ENCODE data around the gene PRKCZ. TPM values are rescaled to one million over a fixed set of nuclear protein-coding genes. Genes with fewer than 3 reads are reported as not detected.

Gene PRKCZ
- total RNA-seq, 1 donor from 2014 or later = 1.3 TPM

- Histone ChIP-seq H3K4me3 (no peak overlapping the region), H3K9me3 (no peaks in the 10 kb centered on the region), H3K27ac (no peak overlapping the region), H3K4me1 (no peaks in the 10 kb centered on the region), H3K27me3 (peaks cover 5% of the 10 kb centered on the region), H3K36me3 (no peaks in the 10 kb centered on the region)
- intact Hi-C loops (cut with DNase I) = no loop called here
- no peak for DNase-seq (ENCODE audit: low spot score in 2 of 2)
- TF ChIP-seq CTCF (IDR thresholded peaks at IDR 0.05) = no peak
Observed at GRCh38 chr1:2004856-2005255, 45.4 kb upstream of the PRKCZ start.

DNA sequence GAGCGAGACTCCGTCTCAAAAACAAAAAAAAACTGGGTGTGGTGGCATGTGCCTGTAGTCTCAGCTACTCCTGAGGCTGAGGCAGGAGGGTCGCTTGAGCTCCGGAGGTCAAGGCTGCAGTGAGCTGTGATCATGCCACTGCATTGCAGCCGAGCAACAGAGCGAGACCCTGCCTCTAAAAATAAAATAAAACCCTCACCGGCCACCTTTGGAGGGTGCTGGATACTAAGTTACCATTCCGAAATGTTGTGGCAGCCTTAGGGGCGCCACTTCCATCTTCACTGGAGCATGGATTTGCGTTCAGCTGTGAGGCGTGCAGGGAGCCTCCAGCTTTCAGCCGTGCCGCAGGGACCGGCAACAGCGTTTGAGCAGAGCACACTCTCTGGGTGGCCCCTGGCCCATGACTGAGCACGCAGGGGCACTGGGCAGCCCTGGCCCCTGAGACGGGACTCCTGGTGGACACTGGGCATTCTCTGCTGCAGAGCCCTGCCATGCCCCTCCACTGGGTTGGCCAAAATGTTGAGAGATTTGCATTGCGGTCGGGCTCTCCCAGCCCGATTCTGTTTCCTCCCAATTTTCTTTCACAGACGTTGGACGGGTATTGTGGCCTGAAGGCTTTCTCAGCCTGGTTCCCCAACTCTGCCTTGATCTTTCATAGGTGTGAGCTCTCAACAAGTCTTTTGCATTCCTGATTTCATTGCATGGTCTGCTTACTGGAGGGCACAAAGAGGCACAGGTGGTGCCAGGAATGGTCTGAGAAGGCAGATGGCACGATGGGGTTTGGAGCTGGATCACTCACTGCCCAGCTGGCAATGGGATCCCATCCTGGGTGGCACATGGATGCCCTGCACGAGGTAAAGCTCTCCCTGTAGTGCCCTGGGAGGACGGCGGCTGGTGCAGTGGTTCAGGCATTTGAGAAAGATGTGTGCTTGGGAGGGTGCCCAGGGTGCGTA lies 40.8 kb upstream of the PRKCZ start:
- H3K36me3 ChIP-seq = no peaks in the 10 kb centered on the region
- TF ChIP-seq CTCF (IDR thresholded peaks at IDR 0.05) = no peak
- DNase-seq (ENCODE audit: low spot score in 2 of 2) = no peak
- H3K27ac ChIP-seq = no peak overlapping the region
- no peak overlapping the region for H3K4me3 ChIP-seq
- no peaks in the 10 kb centered on the region for H3K9me3 ChIP-seq
- no peaks in the 10 kb centered on the region for H3K4me1 ChIP-seq
- intact Hi-C loops (cut with DNase I) = no loop called here
- no peaks in the 10 kb centered on the region for H3K27me3 ChIP-seq

GRCh38 chr1:2014181-2014580 lies 36.0 kb upstream of the PRKCZ start:
- intact Hi-C loops (cut with DNase I) = no loop called here
- TF ChIP-seq CTCF (IDR thresholded peaks at IDR 0.05) = no peak
- Histone ChIP-seq H3K9me3 (no peaks in the 10 kb centered on the region), H3K36me3 (no peaks in the 10 kb centered on the region), H3K27me3 (no peaks in the 10 kb centered on the region), H3K4me3 (no peak overlapping the region), H3K4me1 (no peaks in the 10 kb centered on the region), H3K27ac (no peak overlapping the region)
- DNase-seq (ENCODE audit: low spot score in 2 of 2) = no peak

DNA sequence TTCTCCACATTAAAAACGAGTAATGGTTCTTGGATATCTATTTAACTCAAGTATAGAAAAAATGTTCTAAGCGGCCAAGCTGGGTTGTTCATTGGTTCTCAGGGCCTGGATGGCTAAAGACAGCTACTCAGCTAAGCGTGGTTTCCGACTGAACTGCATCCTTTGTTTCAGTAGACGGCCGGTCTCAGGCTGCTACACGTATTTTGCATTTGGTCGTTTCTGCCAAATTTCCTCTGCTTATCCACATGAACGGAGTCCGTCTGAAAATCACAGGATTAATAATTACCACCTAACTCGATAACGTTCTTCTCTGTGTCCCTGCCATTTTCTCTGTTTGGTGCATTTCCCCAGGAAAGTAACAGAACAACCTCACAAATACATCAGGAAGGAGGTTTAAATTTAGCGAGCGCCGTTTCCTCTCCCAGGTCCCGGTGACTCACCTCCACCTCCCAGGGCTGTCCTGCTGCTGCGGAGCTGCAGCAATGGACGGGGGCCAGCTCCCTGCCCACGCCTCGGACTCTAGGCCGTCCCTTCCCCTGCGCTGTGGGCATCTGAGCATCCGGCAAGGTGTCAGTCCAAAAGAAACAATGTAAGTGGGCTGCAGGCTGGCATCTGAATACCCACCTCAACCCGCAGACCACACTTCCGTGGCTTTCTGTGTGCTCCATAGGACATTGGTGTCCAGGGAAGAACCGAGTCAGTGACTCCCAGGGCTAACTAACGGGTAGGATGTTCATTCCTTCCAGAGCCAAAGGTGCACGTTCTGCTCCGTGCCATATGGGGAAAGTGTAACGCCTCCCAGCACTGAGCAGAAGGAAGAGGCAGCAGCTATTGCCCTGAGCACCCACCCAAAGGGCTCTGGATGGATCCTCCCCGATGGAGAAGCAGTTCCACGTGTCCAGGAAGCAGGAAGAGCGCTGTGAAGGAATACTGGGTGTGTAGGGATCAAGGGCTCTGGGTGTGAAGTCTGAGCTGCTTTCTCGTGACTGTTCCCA lies 35.2 kb upstream of the PRKCZ start:
- H3K9me3 ChIP-seq = no peaks in the 10 kb centered on the region
- peaks cover 7% of the 10 kb centered on the region for H3K27me3 ChIP-seq
- TF ChIP-seq CTCF (IDR thresholded peaks at IDR 0.05) = no peak
- H3K36me3 ChIP-seq = no peaks in the 10 kb centered on the region
- intact Hi-C loops (cut with DNase I) = no loop called here
- H3K27ac ChIP-seq = no peak overlapping the region
- peaks cover 0 to 3% of the 10 kb centered on the region in 2 donors for H3K4me1 ChIP-seq
- DNase-seq (ENCODE audit: low spot score in 2 of 2) = no peak
- no peak overlapping the region for H3K4me3 ChIP-seq

DNA sequence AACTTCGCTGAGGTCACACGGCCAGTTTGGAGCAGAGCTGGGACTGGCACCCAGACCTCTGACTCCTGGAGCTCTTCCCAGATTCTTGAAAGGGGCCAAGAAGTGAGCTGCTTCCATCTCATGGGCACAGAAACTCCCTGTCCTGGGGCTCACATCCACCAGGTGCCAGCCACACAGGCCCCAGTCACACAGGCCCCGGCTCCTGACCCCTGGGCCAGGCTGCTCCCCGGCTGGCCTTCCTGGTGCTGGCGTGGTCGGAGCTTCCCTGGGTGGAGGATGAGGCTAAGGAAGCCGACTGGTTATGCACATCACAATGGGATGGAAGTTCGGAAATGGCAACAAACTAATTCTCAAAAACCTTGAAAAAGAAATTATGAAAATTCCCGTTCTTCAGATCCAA lies 34.1 kb upstream of the PRKCZ start:
- intact Hi-C loops (cut with DNase I) = no loop called here

More for the DNA sequence above, 34.1 kb upstream of the PRKCZ start:
- Histone ChIP-seq H3K27me3 (peaks cover 9% of the 10 kb centered on the region), H3K36me3 (no peaks in the 10 kb centered on the region), H3K4me1 (peaks cover 0 to 3% of the 10 kb centered on the region in 2 donors), H3K9me3 (no peaks in the 10 kb centered on the region), H3K27ac (no peak overlapping the region), H3K4me3 (no peak overlapping the region)
- DNase-seq (ENCODE audit: low spot score in 2 of 2) = no peak
- no peak for TF ChIP-seq CTCF (IDR thresholded peaks at IDR 0.05)

Data from ascending aorta (tissue), 2 donors.